Stimulated activated CD8-positive, alpha-beta memory T cell treated with anti-CD3 and anti-CD28 coated beads, Interleukin-15, amount 100 ng/mL, for 1 hour (primary cell): ENCODE results near the gene MRPL21.
A peak's percentile ranks its signal among the peaks of the same experiment; 100 is the strongest.
"Not testable (repeated sequence)": the region's sequence is repeated elsewhere in the genome, so short reads cannot be mapped to it uniquely, and the experiment has no call there.

Experiments used
- DNase-seq: peaks from one replicate; pipeline ENCODE4 v3.0.0-alpha.2; 2020; ENCODE audit warnings: low read depth

The MRPL21 gene

GRCh38 chr11:68867066-68867465 is 36.6 kb downstream of the MRPL21 start:
- no peak for DNase-seq

GRCh38 chr11:68865241-68865640 is 38.4 kb downstream of the MRPL21 start:
- DNase-seq = no peak

- no peak for DNase-seq
Measured at GRCh38 chr11:68863553-68864265, 39.9 kb downstream of the MRPL21 start.

- no peak for DNase-seq
Measured at GRCh38 chr11:68862421-68862820, 41.2 kb downstream of the MRPL21 start.

GRCh38 chr11:68859123-68859522 is 44.5 kb downstream of the MRPL21 start:
- DNase-seq = no peak

- no peak for DNase-seq
Measured at GRCh38 chr11:68857037-68857586, 46.5 kb downstream of the MRPL21 start.

GRCh38 chr11:68856425-68857030 is 47.1 kb downstream of the MRPL21 start:
- DNase-seq = not testable (repeated sequence)

- DNase-seq = no peak
Measured at GRCh38 chr11:68855205-68855981, 48.2 kb downstream of the MRPL21 start.

GRCh38 chr11:68854273-68854958 is 49.2 kb downstream of the MRPL21 start:
- no peak for DNase-seq

- no peak for DNase-seq
Measured at GRCh38 chr11:68852628-68853027, 51.0 kb downstream of the MRPL21 start.

- no peak for DNase-seq
Measured at GRCh38 chr11:68848429-68848828, 55.2 kb downstream of the MRPL21 start.

- no peak for DNase-seq
Measured at GRCh38 chr11:68847395-68847794, 56.2 kb downstream of the MRPL21 start.

GRCh38 chr11:68845351-68846002 is 58.2 kb downstream of the MRPL21 start:
- no peak for DNase-seq

- no peak for DNase-seq
Measured at GRCh38 chr11:68844801-68845200, 58.8 kb downstream of the MRPL21 start.

GRCh38 chr11:68844376-68844775 is 59.3 kb downstream of the MRPL21 start:
- no peak for DNase-seq

GRCh38 chr11:68843703-68844312 is 59.8 kb downstream of the MRPL21 start:
- DNase-seq = peak; percentile 52

- peak; percentile 10 for DNase-seq
Measured at GRCh38 chr11:68843052-68843561, 60.5 kb downstream of the MRPL21 start.

- DNase-seq = no peak
Measured at GRCh38 chr11:68842427-68843051, 61.1 kb downstream of the MRPL21 start.

GRCh38 chr11:68841718-68842426 is 61.8 kb downstream of the MRPL21 start, which contains the start of gene CPT1A:
CPT1A (minus strand) TSS chr11:68841916; CDS start chr11:68815474, 26,442 bp downstream.
- peak; percentile 19 for DNase-seq
